ENCODE measurements around the gene IFI6.
A peak's percentile ranks its signal among the peaks of the same experiment; 100 is the strongest.
"Not testable (repeated sequence)": the region's sequence is repeated elsewhere in the genome, so short reads cannot be mapped to it uniquely, and the experiment has no call there.

IFI6 gene, protein sequence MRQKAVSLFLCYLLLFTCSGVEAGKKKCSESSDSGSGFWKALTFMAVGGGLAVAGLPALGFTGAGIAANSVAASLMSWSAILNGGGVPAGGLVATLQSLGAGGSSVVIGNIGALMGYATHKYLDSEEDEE

DNA sequence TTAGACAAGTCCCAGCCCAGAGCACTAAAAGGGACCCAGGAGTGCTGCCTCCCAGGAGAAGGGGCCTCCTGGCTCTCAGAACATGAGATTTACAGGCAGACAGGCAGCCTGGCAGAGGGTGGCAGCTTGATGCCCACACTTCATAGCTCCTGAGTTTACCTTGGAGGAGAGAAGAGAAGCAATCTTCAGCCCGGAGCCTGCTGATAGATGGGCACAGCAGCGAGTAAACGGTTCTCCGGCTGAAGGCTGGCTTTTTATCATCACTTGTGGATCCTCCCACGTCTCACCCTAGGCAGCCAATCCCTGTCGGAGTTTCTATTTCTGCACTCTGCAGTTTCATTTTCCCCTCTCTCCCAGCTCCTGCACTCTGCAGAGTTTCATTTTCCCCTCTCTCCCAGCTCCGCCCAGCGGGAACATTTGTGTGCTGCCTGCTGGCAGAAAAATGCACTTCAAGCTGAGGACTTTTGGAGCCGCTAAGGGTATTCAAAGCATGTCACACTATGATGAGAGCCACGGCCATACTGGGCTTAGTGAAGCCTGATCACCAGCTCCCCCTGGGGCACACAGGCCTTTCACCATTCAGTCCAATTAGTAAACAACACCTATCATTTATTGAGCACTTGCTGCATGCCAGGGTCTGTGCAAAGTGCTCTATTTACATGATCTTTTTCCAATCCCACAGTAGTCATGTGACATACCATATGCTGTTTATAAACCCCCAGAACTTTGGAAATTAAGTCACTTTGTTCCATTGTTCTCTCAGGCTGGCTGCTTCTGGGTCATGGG lies at the start of gene IFI6:
Gene IFI6, minus strand, starts transcription at position 229 of the 786 bp plus-strand sequence. CDS start 2,878 bp downstream, outside the sequence.
- peak; percentile 20 to 95 (median 79) for DNase-seq

DNA sequence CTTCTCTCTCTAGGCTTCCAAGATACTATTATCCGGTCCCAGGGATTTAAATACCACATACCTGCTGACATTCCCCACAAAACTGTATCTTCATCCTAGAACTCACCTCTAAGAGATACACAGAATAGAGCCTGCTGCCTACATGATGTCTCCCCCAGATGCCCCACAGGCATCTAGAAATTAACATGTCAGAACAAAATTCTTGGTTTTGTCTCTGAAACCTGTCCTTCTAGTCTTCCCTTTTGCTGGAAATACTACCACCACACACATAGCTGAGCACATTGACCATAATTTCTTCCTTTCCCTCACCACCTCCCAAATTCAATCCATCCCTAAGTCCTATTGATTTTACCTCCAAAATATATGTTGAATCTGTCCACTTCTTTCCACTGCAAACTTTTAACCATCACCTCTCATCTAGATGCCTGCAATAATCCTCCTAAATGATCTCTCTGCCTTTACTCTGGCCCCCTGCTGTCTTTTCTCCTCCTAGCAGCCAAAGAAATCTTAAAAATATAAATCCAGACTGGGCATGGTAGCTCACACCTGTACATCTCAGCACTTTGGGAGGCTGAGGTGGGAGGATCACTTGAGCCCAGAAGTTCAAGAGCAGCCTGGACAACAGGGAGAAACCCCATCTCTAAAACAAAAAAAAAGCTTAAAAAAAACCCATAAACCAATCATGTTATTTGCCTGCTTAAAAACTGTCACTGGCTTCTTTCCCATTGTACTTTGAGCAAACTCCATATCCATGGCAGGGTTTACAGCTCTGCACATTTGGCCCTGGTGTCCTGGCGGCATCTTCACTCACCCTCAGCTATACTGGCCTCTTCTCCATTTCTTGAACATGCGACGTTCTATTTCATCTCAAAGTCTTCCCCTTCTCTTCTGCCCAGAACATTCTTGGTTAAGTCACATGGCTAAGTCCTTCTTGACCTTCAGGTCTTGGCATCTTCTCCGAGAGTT lies 47.6 kb upstream of the IFI6 start:
- DNase-seq, result no peak

DNA sequence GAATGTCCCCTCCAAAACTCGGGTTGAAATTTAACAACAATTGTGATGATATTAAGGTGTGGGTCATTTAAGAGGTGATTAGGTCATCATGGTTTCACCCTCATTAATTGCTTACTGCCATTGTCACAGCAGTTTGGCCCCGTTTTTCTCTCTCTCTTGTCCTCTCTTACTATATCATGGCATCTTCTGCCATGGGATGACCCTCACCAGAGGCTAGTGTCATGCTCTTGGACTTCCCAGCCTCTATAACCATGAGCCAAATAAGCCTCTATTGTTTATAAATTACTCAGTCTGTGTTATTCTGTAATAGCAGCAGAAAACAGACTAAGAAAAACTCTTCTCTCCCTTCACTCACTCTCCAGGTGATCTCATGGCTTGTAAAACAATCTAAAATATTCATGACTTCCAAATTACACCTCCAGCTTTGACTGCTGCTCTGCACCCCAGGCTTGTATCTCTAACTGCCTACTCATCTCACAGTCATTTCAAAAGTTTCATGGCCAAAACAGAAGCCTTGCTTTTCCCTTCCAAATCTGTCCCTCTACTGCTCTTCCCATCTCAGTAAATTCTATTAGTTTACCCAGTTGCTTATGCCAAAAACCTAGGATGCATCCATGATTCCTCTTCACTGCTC lies 44.4 kb upstream of the IFI6 start:
- no peak for DNase-seq

DNA sequence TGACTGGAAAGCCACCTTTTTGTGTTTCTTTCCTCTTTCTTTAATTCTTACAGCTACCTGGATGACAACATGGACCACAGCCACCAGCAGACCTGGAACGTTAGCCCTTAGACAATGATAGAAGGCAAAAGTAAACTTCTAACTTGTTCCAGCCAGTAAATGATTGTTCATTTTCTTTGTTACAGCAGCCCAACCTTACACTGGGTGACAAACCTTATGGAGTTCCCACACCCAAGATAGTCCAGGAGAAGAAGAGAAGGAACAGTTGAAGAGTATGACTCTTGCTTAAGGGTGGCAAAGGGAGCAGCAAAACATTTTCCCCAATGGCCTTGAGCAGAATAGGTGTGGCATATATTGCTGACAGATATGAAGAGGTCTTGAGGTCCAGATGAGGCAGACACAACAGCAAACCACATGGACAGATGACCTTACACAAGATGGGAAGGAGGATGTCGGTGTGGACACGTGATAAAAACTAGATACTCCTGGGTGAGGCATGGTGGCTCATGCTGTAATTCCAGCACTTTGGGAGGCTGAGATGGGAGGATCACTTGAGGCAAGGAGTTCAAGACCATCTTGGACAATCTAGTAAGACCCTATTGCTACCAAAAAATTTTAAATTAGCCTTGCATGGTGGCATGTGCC lies 42.0 kb upstream of the IFI6 start:
- DNase-seq, result no peak

DNA sequence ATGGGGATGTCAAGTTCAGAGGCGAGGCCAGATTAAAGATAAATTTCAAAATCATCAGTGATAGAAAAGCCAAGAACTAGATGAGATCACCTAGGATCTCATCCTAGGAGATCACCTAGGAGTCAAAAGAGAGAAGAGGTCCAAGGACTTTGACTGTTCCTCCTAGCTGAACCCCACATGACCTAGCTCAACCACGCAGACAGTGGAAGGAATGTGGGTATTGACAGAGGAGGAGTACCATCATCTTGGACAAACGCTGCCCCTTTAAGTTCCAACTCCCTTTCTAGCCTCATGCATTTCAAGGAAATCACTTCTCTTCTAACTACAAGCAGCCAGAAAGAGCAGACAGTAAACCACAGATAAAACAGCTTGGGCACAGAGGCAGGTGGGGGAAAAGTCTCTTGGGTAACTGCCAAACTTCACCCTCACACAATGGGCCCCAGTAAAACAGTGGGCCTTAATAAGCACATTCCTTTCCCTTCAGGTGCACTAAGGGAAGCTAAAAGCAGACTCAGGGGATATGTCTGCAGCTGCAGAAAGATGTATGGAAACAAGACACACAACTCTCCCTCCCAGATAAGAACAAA lies 41.2 kb upstream of the IFI6 start:
- no peak for DNase-seq

DNA sequence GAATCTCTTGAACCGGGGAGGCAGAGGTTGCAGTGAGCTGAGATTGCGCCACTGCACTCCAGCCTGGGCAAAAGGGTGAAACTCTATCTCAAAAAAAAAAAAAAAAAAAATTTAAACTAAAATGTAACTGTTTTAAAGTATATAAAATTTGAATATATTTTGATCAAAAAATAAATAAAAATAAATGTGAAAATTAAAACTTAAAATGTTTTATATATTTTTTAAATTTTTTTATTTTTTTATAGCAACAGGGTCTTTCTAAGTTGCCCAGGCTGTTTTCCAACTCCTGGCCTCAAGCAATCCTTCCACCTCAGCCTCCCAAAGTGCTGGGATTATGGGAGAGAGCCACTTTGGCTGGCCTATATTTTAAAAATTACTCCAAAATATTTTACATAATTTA lies 38.6 kb upstream of the IFI6 start:
- no peak for DNase-seq

DNA sequence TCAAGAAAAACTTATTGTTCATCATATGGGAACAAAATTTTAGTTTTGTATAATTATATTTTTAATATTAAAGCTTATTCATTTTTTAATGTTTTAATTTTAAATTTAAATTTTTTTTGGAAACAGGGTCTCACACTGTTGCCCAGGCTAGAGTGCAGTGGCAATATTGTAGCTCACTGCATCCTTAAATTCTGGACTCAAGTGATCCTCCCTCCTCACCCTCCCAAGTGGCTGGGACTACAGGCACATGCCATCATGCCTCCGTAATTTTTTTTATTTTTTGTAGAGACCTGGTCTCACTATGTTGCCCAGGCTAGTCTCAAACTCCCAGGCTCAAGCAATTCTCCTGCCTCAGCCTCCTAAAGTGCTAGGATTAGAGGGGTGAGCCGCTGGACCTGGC lies 33.6 kb upstream of the IFI6 start:
- no peak for DNase-seq

DNA sequence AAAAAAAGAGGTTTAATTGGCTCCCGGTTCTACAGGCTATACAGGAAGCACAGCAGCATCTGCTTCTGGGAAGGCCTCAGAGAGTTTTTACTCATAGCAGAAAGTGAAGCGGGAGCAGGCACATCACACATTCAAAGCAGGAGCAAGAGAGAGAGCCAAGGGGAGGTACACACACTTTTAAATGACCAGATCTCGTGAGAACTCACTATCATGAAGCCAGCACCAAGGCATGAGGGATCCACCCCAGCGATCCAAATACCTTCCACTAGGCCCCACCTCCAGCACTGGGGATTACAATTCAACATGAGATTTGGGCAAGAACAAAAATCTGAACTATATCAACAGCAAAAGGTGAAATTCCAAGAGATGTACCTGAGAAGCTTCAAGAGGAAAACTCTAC lies 33.0 kb upstream of the IFI6 start:
- no peak for DNase-seq

DNA sequence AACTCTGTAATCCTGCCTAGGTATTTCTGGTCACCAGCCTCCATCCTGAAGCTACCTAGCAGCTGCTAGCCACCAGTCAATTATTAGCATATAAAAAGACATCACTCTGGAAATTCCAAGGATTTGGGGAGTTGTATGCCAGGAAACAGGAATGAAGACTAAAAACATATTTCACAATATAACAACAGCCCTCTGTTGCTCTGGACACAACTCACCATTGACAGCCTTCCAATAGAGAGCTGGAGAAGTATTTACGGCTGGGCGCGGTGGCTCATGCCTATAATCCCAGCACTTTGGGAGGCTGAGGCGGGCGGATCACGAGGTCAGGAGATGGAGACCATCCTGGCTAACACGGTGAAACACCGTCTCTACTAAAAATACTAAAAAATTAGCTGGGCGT lies 24.8 kb upstream of the IFI6 start:
- not testable (repeated sequence) for DNase-seq

DNA sequence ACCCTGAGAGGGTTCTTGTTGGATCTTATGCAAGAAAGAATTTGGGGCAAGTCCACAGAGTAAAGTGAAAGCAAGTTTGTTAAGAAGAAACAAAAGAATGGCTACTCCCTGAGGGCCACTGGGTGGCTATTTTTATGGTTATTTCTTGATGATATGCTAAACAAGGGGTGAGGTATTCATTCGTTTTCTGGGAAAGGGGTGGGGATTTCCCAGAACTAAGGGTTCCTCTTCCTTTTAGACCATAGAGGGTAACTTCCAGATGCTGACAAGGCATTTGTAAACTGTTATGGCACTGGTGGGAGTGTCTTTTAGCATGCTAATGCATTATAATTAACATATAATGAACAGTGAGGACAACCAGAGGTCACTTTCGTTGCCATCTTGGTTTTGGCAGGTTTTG lies 18.2 kb upstream of the IFI6 start:
- no peak for DNase-seq

DNA sequence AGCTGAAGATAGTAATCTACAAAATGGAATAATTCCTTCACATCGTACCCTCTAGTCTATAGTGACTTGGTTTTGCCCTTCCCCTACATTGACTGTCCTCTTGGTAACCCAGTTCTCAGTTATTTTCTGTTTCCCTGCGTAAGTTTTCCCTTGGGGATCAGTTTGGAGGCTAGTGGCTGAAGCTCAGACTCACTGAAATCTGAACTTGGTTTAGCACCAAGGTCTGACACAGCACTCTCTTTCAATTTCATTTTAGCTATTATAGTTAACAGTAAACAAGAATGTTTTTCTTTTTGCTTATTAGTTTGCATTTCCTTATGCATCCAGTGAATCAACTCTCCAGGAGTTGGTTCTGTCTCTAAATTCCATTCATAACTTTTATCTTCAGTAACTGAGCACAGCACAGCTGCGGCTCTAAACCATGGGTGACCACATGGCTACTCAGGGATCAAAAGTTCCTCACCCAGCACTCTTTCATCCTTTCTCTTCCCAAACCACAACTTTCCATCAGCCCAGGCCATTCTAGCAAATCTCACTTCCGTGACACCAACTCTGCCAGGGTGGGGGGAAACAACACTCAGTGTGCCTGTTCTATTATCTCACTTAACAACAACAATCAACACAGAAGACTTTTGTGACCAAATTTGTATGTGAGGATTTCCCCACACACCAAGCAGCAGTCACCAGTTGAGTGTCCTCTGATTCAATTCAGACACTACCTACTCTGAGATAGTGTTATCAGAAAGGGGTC lies 17.6 kb upstream of the IFI6 start:
- no peak for DNase-seq

DNA sequence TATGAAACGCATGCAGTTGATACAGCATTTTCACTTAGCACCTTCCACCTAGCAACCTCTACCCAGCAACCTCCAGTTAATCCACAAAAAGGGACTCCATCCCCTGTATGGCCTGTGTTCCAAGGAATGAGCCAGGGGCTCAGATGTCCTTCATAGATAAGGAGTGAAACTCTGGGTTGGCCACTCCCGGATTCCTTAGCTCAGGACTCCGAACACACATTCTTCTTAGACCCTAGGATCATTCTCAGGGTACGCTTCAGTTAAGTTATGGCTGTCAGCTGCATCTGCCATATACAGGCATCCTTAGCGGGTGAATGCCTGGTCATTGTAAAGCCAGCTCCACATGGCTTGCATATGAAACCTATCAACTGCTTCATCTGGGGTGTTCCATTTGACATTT lies 15.9 kb upstream of the IFI6 start:
- no peak for DNase-seq

DNA sequence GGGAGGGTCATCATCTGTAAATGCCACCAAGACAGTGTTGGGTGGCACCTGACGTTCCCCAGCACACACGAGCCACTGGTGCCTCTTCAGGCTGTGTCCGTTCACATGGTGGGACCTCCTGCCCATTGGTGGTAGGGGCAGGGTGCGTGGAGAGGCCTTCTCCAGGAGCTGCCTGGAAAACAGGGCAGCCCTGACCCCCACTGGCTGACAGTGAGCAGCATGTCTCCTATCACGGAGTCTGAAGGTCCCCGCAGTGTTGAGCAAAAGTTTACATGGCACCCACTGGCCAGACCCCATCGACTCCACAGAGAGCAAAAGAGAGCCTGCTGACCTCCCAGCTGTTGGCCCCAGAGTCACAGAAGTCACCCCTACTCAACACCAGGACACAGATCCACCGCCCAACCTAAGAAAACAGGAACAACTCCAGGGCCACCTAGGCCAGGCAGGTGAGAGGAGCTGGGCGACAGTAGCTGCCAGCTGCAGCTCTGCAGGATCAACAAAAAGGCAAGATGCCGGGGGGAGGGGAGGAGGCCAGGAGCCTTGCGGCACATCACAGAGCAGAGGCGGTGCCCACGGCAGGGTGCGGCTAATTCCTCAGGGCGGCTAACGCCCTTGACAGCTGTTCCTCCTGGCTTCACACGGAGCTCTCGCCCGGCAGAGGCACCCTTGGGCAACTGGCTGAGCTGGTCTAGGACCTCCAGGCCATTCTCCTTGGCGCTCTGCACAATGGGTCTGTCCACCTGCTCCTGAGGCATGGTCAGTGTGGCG lies 14.4 kb upstream of the IFI6 start:
- DNase-seq, result no peak

DNA sequence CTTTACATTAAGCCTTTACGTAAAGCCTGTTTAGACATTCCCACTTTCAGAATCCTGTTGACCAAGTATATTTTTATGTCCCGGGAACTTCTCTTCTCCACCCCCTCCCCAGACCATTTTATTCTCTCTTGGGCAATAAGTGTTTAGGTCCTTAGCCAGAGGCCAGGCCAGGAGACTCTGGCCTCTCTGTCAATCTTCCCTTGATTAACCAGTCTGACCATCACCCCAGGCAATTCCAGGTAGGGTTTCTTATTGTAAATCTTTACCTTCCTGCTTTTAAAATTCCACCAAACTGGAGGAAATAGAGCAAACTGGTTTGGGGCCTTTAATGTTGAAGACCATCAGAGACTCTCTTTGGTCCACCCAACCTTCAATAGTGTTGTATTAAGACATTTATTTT lies 12.2 kb upstream of the IFI6 start:
- no peak for DNase-seq

DNA sequence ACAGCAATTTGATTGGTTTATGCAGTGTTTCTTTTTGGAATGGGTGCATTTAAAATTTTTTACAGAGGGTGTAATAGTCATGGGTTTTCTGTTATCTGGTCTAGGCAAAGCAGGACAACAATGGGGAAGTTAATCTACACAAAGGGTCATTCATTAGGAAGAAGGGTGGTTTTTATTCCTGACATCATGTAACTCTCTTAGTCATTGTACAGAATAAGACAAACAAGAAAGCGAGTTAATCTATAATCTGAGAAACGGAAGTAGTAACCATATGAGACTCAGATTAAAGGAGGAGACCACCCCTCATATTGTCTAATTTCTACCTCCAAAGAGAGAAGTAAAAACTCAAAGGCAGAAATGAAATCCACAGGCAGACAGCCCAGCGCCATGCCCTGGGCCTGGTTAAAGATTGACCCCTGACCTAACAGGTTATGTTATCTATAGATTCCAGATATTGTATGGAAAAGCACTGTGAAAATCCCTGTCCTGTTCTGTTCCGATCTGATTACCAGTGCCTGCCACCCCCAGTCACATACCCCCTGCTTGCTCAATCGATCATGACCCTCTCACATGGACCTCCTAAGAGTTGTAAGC lies 10.5 kb upstream of the IFI6 start:
- no peak for DNase-seq

DNA sequence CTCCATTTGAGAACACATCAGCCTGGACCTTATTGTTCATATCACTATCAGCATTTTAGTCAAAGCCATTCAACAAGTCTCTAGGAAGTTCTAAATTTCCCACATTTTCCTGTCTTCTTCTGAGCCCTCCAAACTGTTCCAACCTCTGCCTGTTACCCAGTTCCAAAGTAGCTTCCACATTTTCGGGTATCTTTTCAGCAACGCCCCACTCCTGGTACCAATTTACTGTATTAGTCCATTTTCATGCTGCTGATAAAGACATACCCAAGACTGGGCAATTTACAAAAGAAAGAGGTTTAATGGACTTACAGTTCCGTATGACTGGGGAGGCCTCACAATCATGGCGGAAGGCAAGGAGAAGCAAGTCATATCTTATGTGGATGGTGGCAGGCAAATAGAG lies 9.6 kb upstream of the IFI6 start:
- not testable (repeated sequence) for DNase-seq

DNA sequence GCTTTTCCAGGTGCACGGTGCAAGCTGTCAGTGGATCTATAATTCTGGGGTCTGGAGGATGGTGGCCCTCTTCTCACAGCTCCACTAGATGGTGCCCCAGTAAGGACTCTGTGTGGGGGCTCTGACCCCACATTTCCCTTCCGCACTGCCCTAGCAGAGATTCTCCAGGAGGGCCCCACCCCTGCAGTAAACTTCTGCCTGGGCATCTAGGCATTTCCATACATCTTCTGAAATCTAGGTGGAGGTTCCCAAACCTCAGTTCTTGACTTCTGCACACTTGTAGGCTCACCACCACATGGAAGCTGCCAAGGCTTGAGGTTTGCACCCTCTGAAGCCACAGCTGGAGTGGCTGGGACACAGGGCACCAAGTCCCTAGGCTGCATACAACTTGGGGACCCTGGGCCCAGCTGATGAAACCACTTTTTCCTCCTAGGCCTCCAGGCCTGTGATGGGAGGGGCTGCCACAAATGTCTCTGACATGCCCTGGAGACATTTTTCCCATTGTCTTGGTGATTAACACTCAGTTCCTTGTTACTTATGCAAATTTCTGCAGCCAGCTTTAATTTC lies 8.3 kb upstream of the IFI6 start:
- DNase-seq, result not testable (repeated sequence)

DNA sequence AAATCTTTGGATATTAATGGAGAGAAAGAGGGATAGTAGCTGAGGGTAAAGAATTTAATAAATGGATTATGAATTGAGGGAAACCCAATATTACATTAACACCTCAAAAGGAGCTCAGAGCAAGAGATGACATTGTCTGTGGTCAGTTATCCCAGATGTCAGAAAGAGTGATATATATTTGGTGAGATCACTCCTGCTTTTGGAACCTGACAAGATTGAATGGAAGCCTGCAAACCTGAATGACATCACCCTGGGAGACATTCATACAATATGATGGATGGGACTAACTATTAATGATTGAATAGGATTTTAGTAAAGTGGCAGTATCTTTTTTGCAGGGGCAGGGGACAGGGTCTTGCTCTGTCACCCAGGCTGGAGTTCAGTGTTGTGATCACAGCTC lies 6.8 kb upstream of the IFI6 start:
- DNase-seq, result no peak

DNA sequence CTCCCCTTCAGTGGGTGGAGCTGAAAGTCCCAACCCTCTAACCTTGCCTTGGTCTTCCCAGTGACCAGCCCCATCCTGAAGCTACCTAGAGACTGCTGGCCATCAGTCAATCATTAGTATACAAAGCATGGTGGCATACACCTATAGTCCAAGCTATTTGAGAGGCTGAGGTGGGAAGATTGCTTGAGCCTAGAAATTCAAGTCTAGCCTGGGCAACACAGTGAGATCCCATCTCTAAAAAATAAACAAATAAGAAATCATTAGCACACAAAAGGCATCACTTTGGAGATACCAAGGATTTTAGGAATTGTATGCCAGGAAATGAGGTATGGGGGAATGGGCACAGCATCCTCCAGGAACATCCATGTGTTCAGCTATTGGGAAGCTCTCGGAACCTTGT lies 4.4 kb upstream of the IFI6 start:
- DNase-seq, result no peak

Data from hypothalamus (tissue), 51 donors.